Psoas muscle (tissue), 8 donors: Measurements from ENCODE around the gene WNT3A. TPM values are rescaled to one million over a fixed set of nuclear protein-coding genes. Genes with fewer than 3 reads are reported as not detected.
A peak's percentile ranks its signal among the peaks of the same experiment; 100 is the strongest.

Experiments
- ATAC-seq, 4 donors: fragments of 200-7000 bp; cut with Tn5 transposase; one replicate each; pipeline ENCODE4 v1.9.1; 2020; ENCODE audit warnings: moderate library complexity in 3 of 4, mild to moderate bottlenecking in 2 of 4
- DNase-seq, 2 donors: peaks; one replicate each; pipeline ENCODE4 v3.0.0-alpha.2; 2020
- H3K27ac ChIP-seq: fragments of 200-600 bp; one replicate; pipeline ENCODE4 v1.8.0; 2022
- H3K27me3 ChIP-seq, 3 donors: fragments of 200-600 bp in 1 of 3; one replicate each; pipeline versions ENCODE4 v1.6.1 to v1.8.0; 2013 to 2022; ENCODE audit warnings: low read length in 2 of 3, mild to moderate bottlenecking in 2 of 3, moderate library complexity in 1 of 3; ENCODE audit not compliant: insufficient read depth in 3 of 3
- H3K36me3 ChIP-seq, 2 donors: fragments of 200-600 bp in 1 of 2; one replicate each; pipeline versions ENCODE4 v1.6.1 to v1.8.0; 2013 to 2022; ENCODE audit warnings: low read depth in 1 of 2, mild to moderate bottlenecking in 1 of 2, moderate library complexity in 1 of 2; ENCODE audit not compliant: insufficient read depth in 1 of 2
- H3K4me1 ChIP-seq: fragments of 200-600 bp; one replicate; pipeline ENCODE4 v1.8.0; 2022
- H3K4me3 ChIP-seq: fragments of 200-600 bp; one replicate; pipeline ENCODE4 v1.8.0; 2022; ENCODE audit warnings: mild to moderate bottlenecking
- H3K9me3 ChIP-seq: fragments of 200-600 bp; one replicate; pipeline ENCODE4 v1.8.0; 2022
- CTCF ChIP-seq: fragments of 200-600 bp; IDR thresholded peaks from one replicate; pipeline ENCODE4 v1.8.0; 2022; ENCODE audit warnings: antibody characterized with exemption
- WGBS, 3 donors: extraction: QIAGEN DNeasy Blood & Tissue Kit; methylation state at CpG; one replicate each; pipeline versions ENCODE4 v1.1.6 to v1.1.7; 2013; 5-methylcytosine and 5-hydroxymethylcytosine counted together
- intact Hi-C, 2 donors: fragments of 100-400 bp; cut with DNase I; formaldehyde crosslinking; loops; one replicate each; pipeline versions ENCODE4 v1.11.0 to v1.14.2; 2022
- polyA plus RNA-seq, 3 donors: library from polyadenylated mRNA; stranded (reverse); fragments of 200-250 nt; gene quantifications; one replicate each; pipeline ENCODE4 v1.2.3, GENCODE V29; 2013
- total RNA-seq, 4 donors: library from RNA; stranded (reverse); fragmentation: NEBNext Ultra II Directional in 2 of 4; extraction: Animal tissue kit (Norgen Biotek cat#: 25700) in 2 of 4; gene quantifications; one replicate each; pipeline versions ENCODE4 v1.2.1 to v1.2.4, GENCODE V29; 2021 to 2023
- donor health status: healthy with polysubstance abuse.
- donor health status: DM: no; HTN: no; CAD: no; lungs with moderate emphysema.
- donor health status: Bipolar disorder and iron deficiency.
- donor health status: healthy.
- donor health status: DM: yes; HTN: yes; CAD: no.
- donor health status: DM: no; HTN: no; CAD: no.
- donor health status: DM: no; HTN: no; CAD: no.
- donor health status: DM: yes; HTN: yes; CAD: no.

WNT3A gene
- total and polyA plus RNA-seq, 7 donors: not detected

- H3K36me3 ChIP-seq: no peaks in the 10 kb centered on the region
- peaks cover 10% of the 10 kb centered on the region for H3K4me1 ChIP-seq
- intact Hi-C loops: loop anchor here in 1 of 2 donors (10.0 kb wide), 1 partner anchor 312 kb away; no protein-coding TSS in a partner anchor
- no peak overlapping the region for H3K4me3 ChIP-seq
- peaks cover 0 to 27% (median 4%) of the 10 kb centered on the region in 3 donors for H3K27me3 ChIP-seq
- peak in 1 of 2 donors; percentile 53 for DNase-seq
- no peak for TF ChIP-seq CTCF
- H3K9me3 ChIP-seq: no peaks in the 10 kb centered on the region
- H3K27ac ChIP-seq: no peak overlapping the region
- WGBS, 3 donors: 61 to 74% (median 66%) methylated on average over 9 of the region's 9 CpGs
- ATAC-seq: no peak
Measured at GRCh38 chr1:228076796-228077430, 70.1 kb downstream of the WNT3A start.

GRCh38 chr1:228077565-228078330 lies 71.0 kb downstream of the WNT3A start:
- DNase-seq (peak in 1 of 2 donors; percentile 37), ATAC-seq (no peak)
- Histone ChIP-seq H3K27me3 (peaks cover 0 to 22% (median 4%) of the 10 kb centered on the region in 3 donors), H3K4me1 (peaks cover 10% of the 10 kb centered on the region), H3K36me3 (no peaks in the 10 kb centered on the region), H3K9me3 (no peaks in the 10 kb centered on the region), H3K27ac (no peak overlapping the region), H3K4me3 (no peak overlapping the region)
- TF ChIP-seq CTCF: no peak
- 50 to 59% (median 54%) methylated on average over 10 of the region's 10 CpGs for WGBS, 3 donors
- intact Hi-C loops: loop anchor here in 1 of 2 donors (10.0 kb wide), 1 partner anchor 313 kb away; no protein-coding TSS in a partner anchor

- no peaks in the 10 kb centered on the region for H3K36me3 ChIP-seq
- intact Hi-C loops: loop anchor here in 1 of 2 donors (10.0 kb wide), 1 partner anchor 314 kb away; no protein-coding TSS in a partner anchor
- no peak for ATAC-seq
- H3K27ac ChIP-seq: no peak overlapping the region
- DNase-seq: peak in 1 of 2 donors; percentile 5
- H3K9me3 ChIP-seq: no peaks in the 10 kb centered on the region
- H3K4me3 ChIP-seq: no peak overlapping the region
- no peak for TF ChIP-seq CTCF
- 80 to 87% (median 83%) methylated on average over 7 of the region's 7 CpGs for WGBS, 3 donors
- H3K27me3 ChIP-seq: peaks cover 0 to 14% (median 4%) of the 10 kb centered on the region in 3 donors
- peaks cover 10% of the 10 kb centered on the region for H3K4me1 ChIP-seq
Measured at GRCh38 chr1:228079013-228079412, 72.2 kb downstream of the WNT3A start.

GRCh38 chr1:228079601-228080263 lies 72.9 kb downstream of the WNT3A start:
- Histone ChIP-seq H3K4me3 (no peak overlapping the region), H3K27ac (no peak overlapping the region), H3K27me3 (peaks cover 0 to 9% (median 2%) of the 10 kb centered on the region in 3 donors), H3K36me3 (no peaks in the 10 kb centered on the region), H3K4me1 (peaks cover 16% of the 10 kb centered on the region), H3K9me3 (no peaks in the 10 kb centered on the region)
- WGBS, 3 donors: 87 to 95% (median 91%) methylated on average over 7 of the region's 7 CpGs
- intact Hi-C loops: loop anchor here in 1 of 2 donors (10.0 kb wide), 2 partner anchors 315 to 345 kb away; partner anchors contain the start of genes JMJD4 and SNAP47
- TF ChIP-seq CTCF: no peak
- DNase-seq (peak; percentile 12 to 32), ATAC-seq (no peak)
